IPS-11a (cell line): ENCODE results near the gene NKX6-2.
"Not testable (repeated sequence)": the region's sequence is repeated elsewhere in the genome, so short reads cannot be mapped to it uniquely, and the experiment has no call there.

Experiments used
- H3K4me3 ChIP-seq: one replicate; pipeline ENCODE4 v1.5.1; 2013; ENCODE audit warnings: low read depth, low read length, control low read depth

Gene NKX6-2

GRCh38 chr10:132785723-132786475, at the start of gene NKX6-2:
NKX6-2 (minus strand) TSS chr10:132786147; CDS start chr10:132785948, 199 bp downstream.
- H3K4me3 ChIP-seq: peak within 1 kb of the TSS; percentile 4

GRCh38 chr10:132834891-132835847, 49.2 kb upstream of the NKX6-2 start:
- no peak overlapping the region for H3K4me3 ChIP-seq

- no peak overlapping the region for H3K4me3 ChIP-seq
Observed at GRCh38 chr10:132834311-132834761, 48.4 kb upstream of the NKX6-2 start.

- H3K4me3 ChIP-seq: no peak overlapping the region
Observed at GRCh38 chr10:132833421-132834111, 47.6 kb upstream of the NKX6-2 start.

- H3K4me3 ChIP-seq: no peak overlapping the region
Observed at GRCh38 chr10:132832186-132832969, 46.4 kb upstream of the NKX6-2 start.

- H3K4me3 ChIP-seq: no peak overlapping the region
Observed at GRCh38 chr10:132829403-132829802, 43.5 kb upstream of the NKX6-2 start.

GRCh38 chr10:132828681-132829080, 42.7 kb upstream of the NKX6-2 start:
- no peak overlapping the region for H3K4me3 ChIP-seq

- H3K4me3 ChIP-seq: no peak overlapping the region
Observed at GRCh38 chr10:132827861-132828539, 42.1 kb upstream of the NKX6-2 start.

- no peak overlapping the region for H3K4me3 ChIP-seq
Observed at GRCh38 chr10:132827423-132827789, 41.5 kb upstream of the NKX6-2 start.

- H3K4me3 ChIP-seq: no peak overlapping the region
Observed at GRCh38 chr10:132826524-132827422, 40.8 kb upstream of the NKX6-2 start.

GRCh38 chr10:132825783-132826523, 40.0 kb upstream of the NKX6-2 start:
- H3K4me3 ChIP-seq: not testable (repeated sequence)

- no peak overlapping the region for H3K4me3 ChIP-seq
Observed at GRCh38 chr10:132820056-132820455, 34.1 kb upstream of the NKX6-2 start.

GRCh38 chr10:132817701-132818211, 31.8 kb upstream of the NKX6-2 start:
- H3K4me3 ChIP-seq: no peak overlapping the region

GRCh38 chr10:132816718-132817117, 30.8 kb upstream of the NKX6-2 start:
- no peak overlapping the region for H3K4me3 ChIP-seq

GRCh38 chr10:132815168-132815857, 29.4 kb upstream of the NKX6-2 start:
- no peak overlapping the region for H3K4me3 ChIP-seq

GRCh38 chr10:132814469-132814856, 28.5 kb upstream of the NKX6-2 start:
- H3K4me3 ChIP-seq: no peak overlapping the region
